Measurements from ENCODE around the gene RALGPS1.

GRCh38 chr9:127116088-127116726, 201.6 kb downstream of the RALGPS1 start:
- TF ChIP-seq CTCF (IDR thresholded peaks at IDR 0.05) (no peak), POLR2A (IDR thresholded peaks at IDR 0.05) (no peak)
